ENCODE results near the gene ATP10A. TPM values are rescaled to one million over a fixed set of nuclear protein-coding genes. Genes with fewer than 3 reads are reported as not detected.

Gene ATP10A
- total RNA-seq, 1 experiment from 2014 or later, result 3.0 TPM

DNA sequence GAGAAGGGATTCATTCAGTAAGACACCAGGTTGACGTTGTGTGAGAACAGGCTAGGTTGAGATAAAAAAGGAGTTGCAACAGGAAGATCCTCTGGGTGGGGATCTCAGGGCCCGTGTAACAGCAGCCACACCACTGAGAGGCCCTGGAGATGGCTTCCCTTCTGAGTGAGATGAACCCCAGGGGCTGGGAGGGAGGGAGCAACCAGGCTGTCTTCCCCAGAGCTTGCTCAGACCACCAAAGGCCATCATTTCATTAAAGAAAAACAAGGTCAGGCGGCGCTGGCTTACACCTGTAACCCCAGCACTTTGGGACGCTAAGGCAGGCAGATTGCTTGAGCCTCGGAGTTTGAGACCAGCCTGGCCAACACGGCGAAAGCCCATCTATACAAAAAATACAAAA, 187.7 kb downstream of the ATP10A start:
- H3K4me3 Mint-ChIP-seq (ENCODE audit: low read depth, unreplicated experiment), result no peak overlapping the region
- H3K27ac Mint-ChIP-seq (ENCODE audit: unreplicated experiment), result no peak overlapping the region
- H3K27me3 Mint-ChIP-seq (ENCODE audit: unreplicated experiment), result no peaks in the 10 kb centered on the region
- H3K4me1 Mint-ChIP-seq (ENCODE audit: low read depth, unreplicated experiment), result no peaks in the 10 kb centered on the region
- BruUV-seq (replicated peaks), result no TSS peak
- no peak for DNase-seq
- no peaks in the 10 kb centered on the region for H3K9me3 Mint-ChIP-seq (ENCODE audit: low read depth, unreplicated experiment)
- TF ChIP-seq, protein P1, sequence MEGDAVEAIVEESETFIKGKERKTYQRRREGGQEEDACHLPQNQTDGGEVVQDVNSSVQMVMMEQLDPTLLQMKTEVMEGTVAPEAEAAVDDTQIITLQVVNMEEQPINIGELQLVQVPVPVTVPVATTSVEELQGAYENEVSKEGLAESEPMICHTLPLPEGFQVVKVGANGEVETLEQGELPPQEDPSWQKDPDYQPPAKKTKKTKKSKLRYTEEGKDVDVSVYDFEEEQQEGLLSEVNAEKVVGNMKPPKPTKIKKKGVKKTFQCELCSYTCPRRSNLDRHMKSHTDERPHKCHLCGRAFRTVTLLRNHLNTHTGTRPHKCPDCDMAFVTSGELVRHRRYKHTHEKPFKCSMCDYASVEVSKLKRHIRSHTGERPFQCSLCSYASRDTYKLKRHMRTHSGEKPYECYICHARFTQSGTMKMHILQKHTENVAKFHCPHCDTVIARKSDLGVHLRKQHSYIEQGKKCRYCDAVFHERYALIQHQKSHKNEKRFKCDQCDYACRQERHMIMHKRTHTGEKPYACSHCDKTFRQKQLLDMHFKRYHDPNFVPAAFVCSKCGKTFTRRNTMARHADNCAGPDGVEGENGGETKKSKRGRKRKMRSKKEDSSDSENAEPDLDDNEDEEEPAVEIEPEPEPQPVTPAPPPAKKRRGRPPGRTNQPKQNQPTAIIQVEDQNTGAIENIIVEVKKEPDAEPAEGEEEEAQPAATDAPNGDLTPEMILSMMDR (IDR thresholded peaks at IDR 0.05; ENCODE audit: unreplicated experiment), result no peak
- CTCF ChIA-PET, result no interaction called here
- intact Hi-C loops (cut with micrococcal nuclease; ENCODE audit: unreplicated experiment), result no loop called here
- H3K36me3 Mint-ChIP-seq (ENCODE audit: insufficient read depth, unreplicated experiment), result no peaks in the 10 kb centered on the region

DNA sequence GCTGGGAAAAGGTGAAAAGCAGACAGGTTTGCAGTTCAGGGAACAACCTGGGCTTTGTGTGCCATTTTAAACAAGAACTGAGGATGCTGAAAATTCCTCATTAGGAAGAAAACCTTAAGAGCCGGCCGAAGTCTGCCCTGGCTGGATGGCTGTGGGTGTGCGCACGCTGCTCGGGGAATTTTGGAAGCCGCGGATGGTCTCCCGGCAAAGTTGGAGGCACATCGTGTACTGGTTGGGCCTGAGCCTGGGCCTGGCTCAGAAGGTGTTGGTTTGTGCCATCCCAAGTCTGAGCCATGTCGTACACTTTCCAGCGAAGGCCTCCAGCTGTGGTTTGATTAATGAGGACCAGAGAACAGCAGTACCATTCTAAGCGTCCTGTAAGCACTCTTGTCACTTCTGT, 188.2 kb downstream of the ATP10A start:
- CTCF ChIA-PET, result no interaction called here

DNA sequence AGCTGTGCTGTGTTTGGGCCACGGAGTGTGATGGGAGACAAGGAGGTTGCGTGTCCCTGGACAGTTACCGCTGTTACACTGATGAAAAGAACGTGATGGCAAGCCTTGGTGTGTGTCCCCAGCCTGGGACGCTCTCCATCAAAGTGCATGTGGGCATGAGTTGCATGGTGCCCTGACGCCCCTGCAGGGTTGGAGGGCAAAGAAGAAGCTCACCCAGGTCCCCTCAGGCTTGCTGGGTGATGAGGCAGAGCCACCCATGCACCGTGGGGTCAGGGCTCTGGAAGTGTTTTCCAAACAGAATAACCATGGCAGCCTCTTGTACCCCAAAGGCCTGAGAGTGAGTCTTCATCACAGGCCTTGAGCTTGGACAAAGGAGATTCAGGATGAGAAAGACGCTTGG, 189.2 kb downstream of the ATP10A start:
- TF ChIP-seq, protein P1 (IDR thresholded peaks at IDR 0.05; ENCODE audit: unreplicated experiment), result no peak
- Mint-ChIP-seq H3K27ac (ENCODE audit: unreplicated experiment) (no peak overlapping the region), H3K9me3 (ENCODE audit: low read depth, unreplicated experiment) (no peaks in the 10 kb centered on the region), H3K4me3 (ENCODE audit: low read depth, unreplicated experiment) (no peak overlapping the region), H3K27me3 (ENCODE audit: unreplicated experiment) (no peaks in the 10 kb centered on the region), H3K36me3 (ENCODE audit: insufficient read depth, unreplicated experiment) (no peaks in the 10 kb centered on the region), H3K4me1 (ENCODE audit: low read depth, unreplicated experiment) (no peaks in the 10 kb centered on the region)
- CTCF ChIA-PET, result no interaction called here
- BruUV-seq (replicated peaks), result no TSS peak
- DNase-seq, result no peak
- intact Hi-C loops (cut with micrococcal nuclease; ENCODE audit: unreplicated experiment), result no loop called here

More for the DNA sequence above, 188.2 kb downstream of the ATP10A start:
- H3K36me3 Mint-ChIP-seq (ENCODE audit: insufficient read depth, unreplicated experiment), result no peaks in the 10 kb centered on the region
- H3K4me1 Mint-ChIP-seq (ENCODE audit: low read depth, unreplicated experiment), result no peaks in the 10 kb centered on the region
- no peak overlapping the region for H3K27ac Mint-ChIP-seq (ENCODE audit: unreplicated experiment)
- no peaks in the 10 kb centered on the region for H3K9me3 Mint-ChIP-seq (ENCODE audit: low read depth, unreplicated experiment)
- H3K4me3 Mint-ChIP-seq (ENCODE audit: low read depth, unreplicated experiment), result no peak overlapping the region
- TF ChIP-seq, protein P1 (IDR thresholded peaks at IDR 0.05; ENCODE audit: unreplicated experiment), result no peak
- BruUV-seq (replicated peaks), result no TSS peak
- intact Hi-C loops (cut with micrococcal nuclease; ENCODE audit: unreplicated experiment), result no loop called here
- H3K27me3 Mint-ChIP-seq (ENCODE audit: unreplicated experiment), result no peaks in the 10 kb centered on the region
- DNase-seq, result no peak

DNA sequence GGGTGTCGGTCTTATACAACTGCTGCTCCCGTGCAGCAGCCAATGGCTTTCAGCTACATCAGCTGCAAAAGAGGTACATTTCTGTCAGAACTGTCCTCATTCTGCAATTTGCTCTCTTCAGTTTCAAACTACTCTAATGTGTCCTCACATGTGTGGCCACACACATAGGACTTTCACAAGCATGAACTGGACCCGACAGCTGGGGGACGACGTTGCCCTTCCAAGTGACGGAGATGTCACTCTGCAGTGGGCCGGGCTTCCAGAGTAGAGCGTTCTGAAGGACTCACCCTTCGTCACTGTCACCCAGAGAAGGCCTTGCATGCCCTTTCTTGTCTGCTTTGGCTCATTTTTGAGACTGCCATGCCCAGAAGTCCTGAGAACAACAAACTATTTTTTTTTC, 189.8 kb downstream of the ATP10A start:
- CTCF ChIA-PET, result no interaction called here
- Mint-ChIP-seq H3K27me3 (ENCODE audit: unreplicated experiment) (no peaks in the 10 kb centered on the region), H3K4me1 (ENCODE audit: low read depth, unreplicated experiment) (no peaks in the 10 kb centered on the region), H3K36me3 (ENCODE audit: insufficient read depth, unreplicated experiment) (no peaks in the 10 kb centered on the region), H3K27ac (ENCODE audit: unreplicated experiment) (no peak overlapping the region), H3K4me3 (ENCODE audit: low read depth, unreplicated experiment) (no peak overlapping the region), H3K9me3 (ENCODE audit: low read depth, unreplicated experiment) (no peaks in the 10 kb centered on the region)
- intact Hi-C loops (cut with micrococcal nuclease; ENCODE audit: unreplicated experiment), result no loop called here
- no TSS peak for BruUV-seq (replicated peaks)
- no peak for DNase-seq
- TF ChIP-seq, protein P1 (IDR thresholded peaks at IDR 0.05; ENCODE audit: unreplicated experiment), result no peak

DNA sequence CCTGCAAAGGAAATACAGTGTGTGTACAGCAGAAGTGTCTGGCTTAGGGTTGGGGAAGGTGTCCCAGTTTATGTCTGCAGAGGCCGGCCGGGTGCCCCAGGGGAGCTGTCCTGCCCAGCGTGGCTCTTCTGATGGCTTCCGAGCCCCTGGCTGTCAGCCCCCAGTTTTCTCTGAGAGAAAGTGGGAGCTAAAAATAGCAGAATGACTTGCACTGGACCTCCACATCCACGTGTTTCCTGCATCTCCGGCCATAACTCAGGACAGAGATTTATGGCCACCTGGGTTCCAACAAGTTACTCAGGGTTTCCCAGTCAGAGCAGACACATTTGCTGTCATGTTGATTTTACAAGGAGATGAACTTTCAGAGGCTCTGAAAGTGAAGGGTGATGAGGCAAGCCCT, 192.0 kb downstream of the ATP10A start:
- Mint-ChIP-seq H3K27ac (ENCODE audit: unreplicated experiment) (no peak overlapping the region), H3K9me3 (ENCODE audit: low read depth, unreplicated experiment) (no peaks in the 10 kb centered on the region), H3K4me1 (ENCODE audit: low read depth, unreplicated experiment) (no peaks in the 10 kb centered on the region), H3K4me3 (ENCODE audit: low read depth, unreplicated experiment) (no peak overlapping the region), H3K36me3 (ENCODE audit: insufficient read depth, unreplicated experiment) (no peaks in the 10 kb centered on the region), H3K27me3 (ENCODE audit: unreplicated experiment) (no peaks in the 10 kb centered on the region)
- intact Hi-C loops (cut with micrococcal nuclease; ENCODE audit: unreplicated experiment), result no loop called here
- no peak for DNase-seq
- no TSS peak for BruUV-seq (replicated peaks)
- CTCF ChIA-PET, result no interaction called here
- TF ChIP-seq, protein P1 (IDR thresholded peaks at IDR 0.05; ENCODE audit: unreplicated experiment), result no peak

Measured in Calu3 (cell line).